Kasumi-1 (cell line): ENCODE measurements around the gene FAXDC2.
"Not testable (repeated sequence)": the region's sequence is repeated elsewhere in the genome, so short reads cannot be mapped to it uniquely, and the experiment has no call there.

Source experiments
- DNase-seq, 2 experiments: peaks; one replicate each; lab custom pipeline; 2025; lab: John Stamatoyannopoulos, UW

The FAXDC2 gene

GRCh38 chr5:154830219-154830595 is 20.2 kb downstream of the FAXDC2 start:
- no peak for DNase-seq

- DNase-seq, result no peak
Observed at GRCh38 chr5:154829589-154830218, 20.7 kb downstream of the FAXDC2 start.

- no peak for DNase-seq
Observed at GRCh38 chr5:154829181-154829588, 21.2 kb downstream of the FAXDC2 start.

- DNase-seq, result no peak
Observed at GRCh38 chr5:154824070-154824469, 26.3 kb downstream of the FAXDC2 start.

- no peak for DNase-seq
Observed at GRCh38 chr5:154823605-154824004, 26.8 kb downstream of the FAXDC2 start.

- DNase-seq, result not testable (repeated sequence)
Observed at GRCh38 chr5:154822896-154823295, 27.5 kb downstream of the FAXDC2 start.

- no peak for DNase-seq
Observed at GRCh38 chr5:154820383-154820782, 30.0 kb downstream of the FAXDC2 start.

GRCh38 chr5:154819546-154819945 is 30.9 kb downstream of the FAXDC2 start:
- DNase-seq, result no peak

GRCh38 chr5:154818471-154819116 is 31.8 kb downstream of the FAXDC2 start:
- no peak for DNase-seq

- DNase-seq, result no peak
Observed at GRCh38 chr5:154817815-154818214, 32.6 kb downstream of the FAXDC2 start.

- DNase-seq, result no peak
Observed at GRCh38 chr5:154816891-154817492, 33.4 kb downstream of the FAXDC2 start.

- DNase-seq, result no peak
Observed at GRCh38 chr5:154815684-154816247, 34.6 kb downstream of the FAXDC2 start.

- no peak for DNase-seq
Observed at GRCh38 chr5:154815025-154815424, 35.4 kb downstream of the FAXDC2 start.

GRCh38 chr5:154813736-154814135 is 36.7 kb downstream of the FAXDC2 start:
- DNase-seq, result no peak

- DNase-seq, result no peak
Observed at GRCh38 chr5:154813158-154813557, 37.2 kb downstream of the FAXDC2 start.

GRCh38 chr5:154811653-154812465 is 38.5 kb downstream of the FAXDC2 start:
- DNase-seq, result peak; percentile 82 to 86

GRCh38 chr5:154811239-154811638 is 39.2 kb downstream of the FAXDC2 start:
- no peak for DNase-seq

- no peak for DNase-seq
Observed at GRCh38 chr5:154806176-154806575, 44.2 kb downstream of the FAXDC2 start.

- no peak for DNase-seq
Observed at GRCh38 chr5:154802050-154802449, 48.4 kb downstream of the FAXDC2 start.

- no peak for DNase-seq
Observed at GRCh38 chr5:154801083-154801482, 49.3 kb downstream of the FAXDC2 start.

GRCh38 chr5:154800582-154800981 is 49.8 kb downstream of the FAXDC2 start:
- DNase-seq, result no peak

- DNase-seq, result no peak
Observed at GRCh38 chr5:154797762-154798161, 52.6 kb downstream of the FAXDC2 start.
